Erythroblast (primary cell): Measurements from ENCODE around the gene DMD.

Source experiments
- GATA1 ChIP-seq: IDR thresholded peaks from 2 replicates; pipeline ENCODE4 v1.6.1; 2011; ENCODE audit warnings: low read depth, mild to moderate bottlenecking, control low read depth, low read length, moderate library complexity
- POLR2A ChIP-seq: IDR thresholded peaks from 2 replicates; pipeline ENCODE4 v1.6.1; 2011; ENCODE audit warnings: mild to moderate bottlenecking, low read length

DNA sequence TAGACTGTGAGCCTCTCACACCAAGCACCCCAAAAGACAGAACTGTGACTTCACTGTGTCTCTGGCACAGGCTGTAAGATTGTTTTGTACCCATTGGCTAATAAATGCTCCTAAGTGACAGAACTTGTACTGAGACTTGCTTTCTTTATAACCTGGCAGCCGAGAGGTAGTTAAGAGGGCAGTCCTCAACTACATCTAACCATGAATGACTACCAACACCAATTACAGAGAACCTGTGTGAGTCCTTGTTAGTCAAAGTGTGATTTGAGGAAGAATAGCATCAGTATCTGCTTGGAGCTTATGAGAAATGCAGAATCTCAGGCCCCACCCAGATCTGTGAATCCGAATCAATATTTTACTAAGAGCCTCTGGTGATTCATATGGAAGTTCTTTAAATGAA is 1985.5 kb downstream of the DMD start:
- TF ChIP-seq POLR2A (no peak), GATA1 (no peak)
